ENCODE data around the gene SLC2A10.

The SLC2A10 gene

GRCh38 chr20:46704714-46705377, 4.6 kb upstream of the SLC2A10 start:
- TF ChIP-seq ZNF274 (IDR thresholded peaks at IDR 0.05; ENCODE audit: low read depth, low read length) = no peak

DNA sequence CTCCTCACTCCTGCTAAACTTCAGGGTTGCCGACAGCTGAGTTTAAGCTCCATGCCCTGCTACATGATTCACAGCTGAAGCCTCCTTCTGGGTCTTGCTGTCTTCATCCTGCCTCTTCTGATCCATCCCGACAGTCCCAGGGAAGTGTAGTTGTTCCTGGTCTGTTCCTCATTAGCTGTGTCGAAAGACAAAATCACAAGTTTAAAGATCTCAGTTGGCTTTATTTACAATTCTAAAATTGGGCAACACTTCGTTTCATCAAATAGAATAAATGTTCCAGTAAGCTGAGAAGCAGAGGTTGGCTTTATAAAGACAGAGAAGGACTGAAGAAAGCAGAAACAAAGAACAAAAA, 4.1 kb upstream of the SLC2A10 start:
- no peak overlapping the region for H3K4me3 ChIP-seq (ENCODE audit: low read length)
- no peak for TF ChIP-seq ZNF274 (IDR thresholded peaks at IDR 0.05; ENCODE audit: low read depth, low read length)

More at GRCh38 chr20:46704714-46705377, 4.6 kb upstream of the SLC2A10 start:
- H3K4me3 ChIP-seq (ENCODE audit: low read length) = no peak overlapping the region

DNA sequence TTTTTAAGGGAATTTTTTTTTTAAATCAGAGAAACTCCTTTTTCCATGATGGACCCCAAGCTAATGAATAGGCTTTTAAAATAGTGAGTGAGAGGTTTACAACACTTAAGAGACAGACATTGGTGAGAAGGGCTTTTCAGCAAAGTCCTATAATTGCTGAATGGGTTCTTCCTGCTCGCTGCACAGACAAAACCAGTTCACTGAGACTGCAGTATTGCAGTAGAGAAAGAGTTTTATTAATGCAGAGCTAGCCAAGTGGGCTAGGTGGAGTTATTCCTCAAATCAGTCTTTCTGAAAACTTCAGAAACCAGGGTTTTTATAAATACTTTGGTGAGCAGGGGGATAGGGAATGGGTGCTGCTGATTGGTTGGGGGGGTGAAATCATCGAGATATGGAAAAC, 3.2 kb upstream of the SLC2A10 start:
- no peak for TF ChIP-seq ZNF274 (IDR thresholded peaks at IDR 0.05; ENCODE audit: low read depth, low read length)
- H3K4me3 ChIP-seq (ENCODE audit: low read length) = no peak overlapping the region

GRCh38 chr20:46708172-46708860, 1.1 kb upstream of the SLC2A10 start:
- no peak overlapping the region for H3K4me3 ChIP-seq (ENCODE audit: low read length)
- TF ChIP-seq ZNF274 (IDR thresholded peaks at IDR 0.05; ENCODE audit: low read depth, low read length) = no peak

- TF ChIP-seq ZNF274 (IDR thresholded peaks at IDR 0.05; ENCODE audit: low read depth, low read length) = no peak
- no peak overlapping the region for H3K4me3 ChIP-seq (ENCODE audit: low read length)
Measured at GRCh38 chr20:46709055-46709458, 392 bp upstream of the SLC2A10 start.

DNA sequence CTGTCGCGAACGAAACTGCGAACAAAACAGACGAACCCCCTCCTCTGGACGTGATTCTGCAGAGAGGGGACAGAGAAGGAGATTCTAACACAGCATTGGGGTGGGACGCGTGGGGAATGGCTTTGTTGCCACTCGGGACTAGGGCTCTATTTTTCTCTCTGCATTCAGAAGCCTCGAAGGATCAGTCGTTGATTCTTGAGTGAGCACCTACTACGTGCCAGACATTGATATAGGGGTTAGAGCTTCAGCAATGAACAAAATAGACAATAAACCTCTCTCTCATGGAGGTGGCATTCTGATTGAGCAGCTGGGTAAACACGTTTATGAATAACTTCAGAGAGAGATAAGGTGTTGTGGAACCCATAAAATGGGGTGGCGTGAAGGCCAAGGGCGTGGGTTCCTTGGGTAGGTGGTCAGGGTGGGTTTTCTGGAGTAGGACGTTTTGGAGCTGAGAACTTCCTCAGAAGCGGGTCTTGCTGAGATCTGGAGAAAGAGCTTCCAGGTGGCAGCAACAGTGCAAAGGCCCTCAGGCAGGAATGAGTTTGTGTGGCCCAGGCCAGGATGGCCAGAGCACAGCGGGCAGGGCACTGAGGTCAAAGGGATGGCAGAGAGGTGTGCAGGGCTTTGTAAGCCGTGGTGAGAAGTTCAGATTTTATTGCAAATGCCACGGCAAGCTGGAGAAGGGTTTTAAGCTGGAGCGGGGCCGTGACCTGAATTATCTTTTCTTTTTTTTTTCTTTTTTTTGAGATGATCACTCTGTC, 884 bp downstream of the SLC2A10 start:
- no peak for TF ChIP-seq ZNF274 (IDR thresholded peaks at IDR 0.05; ENCODE audit: low read depth, low read length)
- no peak overlapping the region; the same call in 1 of the 2 replicates for H3K4me3 ChIP-seq (ENCODE audit: low read length)

GRCh38 chr20:46712056-46712636, 2.7 kb downstream of the SLC2A10 start:
- no peak for TF ChIP-seq ZNF274 (IDR thresholded peaks at IDR 0.05; ENCODE audit: low read depth, low read length)
- H3K4me3 ChIP-seq (ENCODE audit: low read length) = no peak overlapping the region

GRCh38 chr20:46713957-46714834, 4.7 kb downstream of the SLC2A10 start:
- no peak overlapping the region for H3K4me3 ChIP-seq (ENCODE audit: low read length)
- TF ChIP-seq ZNF274 (IDR thresholded peaks at IDR 0.05; ENCODE audit: low read depth, low read length) = no peak

GRCh38 chr20:46715292-46715756, 5.9 kb downstream of the SLC2A10 start:
- H3K4me3 ChIP-seq (ENCODE audit: low read length) = no peak overlapping the region
- no peak for TF ChIP-seq ZNF274 (IDR thresholded peaks at IDR 0.05; ENCODE audit: low read depth, low read length)

DNA sequence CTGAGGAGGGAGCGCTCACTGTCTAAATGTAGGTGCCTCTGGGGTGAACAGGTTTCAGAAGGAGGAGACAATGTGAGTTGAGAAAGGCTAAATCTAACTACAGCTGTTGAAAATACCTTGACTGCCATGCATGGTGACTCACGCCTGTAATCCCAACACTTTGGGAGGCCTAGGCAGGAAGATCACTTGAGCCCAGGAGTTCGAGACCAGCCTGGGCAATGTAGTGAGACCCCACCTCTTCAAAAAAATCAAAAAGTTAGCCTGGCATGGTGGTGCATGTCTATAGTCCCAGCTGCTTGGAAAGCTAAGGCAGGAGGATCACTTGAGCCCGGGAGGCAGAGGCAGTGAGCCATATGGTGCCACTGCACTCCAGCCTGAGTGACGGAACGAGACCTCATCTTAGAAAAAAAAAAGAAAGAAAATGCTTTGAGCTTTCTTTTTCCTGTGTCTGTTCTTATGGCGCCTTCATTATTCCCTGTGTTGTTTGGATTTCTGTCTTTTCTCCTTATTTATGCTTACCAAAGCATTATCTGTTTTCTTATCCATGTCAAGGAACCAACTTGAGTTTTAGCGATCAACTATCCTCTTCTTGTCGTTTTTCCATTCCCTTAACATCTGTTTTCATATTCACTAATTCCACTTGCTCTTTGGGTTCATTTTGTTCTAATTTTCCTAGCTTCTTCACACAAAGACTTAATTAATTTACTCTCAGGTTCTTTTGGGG, 8.5 kb downstream of the SLC2A10 start:
- H3K4me3 ChIP-seq (ENCODE audit: low read length) = no peak overlapping the region
- TF ChIP-seq ZNF274 (IDR thresholded peaks at IDR 0.05; ENCODE audit: low read depth, low read length) = no peak

GRCh38 chr20:46720019-46720418, 10.6 kb downstream of the SLC2A10 start:
- no peak for TF ChIP-seq ZNF274 (IDR thresholded peaks at IDR 0.05; ENCODE audit: low read depth, low read length)
- H3K4me3 ChIP-seq (ENCODE audit: low read length) = no peak overlapping the region

DNA sequence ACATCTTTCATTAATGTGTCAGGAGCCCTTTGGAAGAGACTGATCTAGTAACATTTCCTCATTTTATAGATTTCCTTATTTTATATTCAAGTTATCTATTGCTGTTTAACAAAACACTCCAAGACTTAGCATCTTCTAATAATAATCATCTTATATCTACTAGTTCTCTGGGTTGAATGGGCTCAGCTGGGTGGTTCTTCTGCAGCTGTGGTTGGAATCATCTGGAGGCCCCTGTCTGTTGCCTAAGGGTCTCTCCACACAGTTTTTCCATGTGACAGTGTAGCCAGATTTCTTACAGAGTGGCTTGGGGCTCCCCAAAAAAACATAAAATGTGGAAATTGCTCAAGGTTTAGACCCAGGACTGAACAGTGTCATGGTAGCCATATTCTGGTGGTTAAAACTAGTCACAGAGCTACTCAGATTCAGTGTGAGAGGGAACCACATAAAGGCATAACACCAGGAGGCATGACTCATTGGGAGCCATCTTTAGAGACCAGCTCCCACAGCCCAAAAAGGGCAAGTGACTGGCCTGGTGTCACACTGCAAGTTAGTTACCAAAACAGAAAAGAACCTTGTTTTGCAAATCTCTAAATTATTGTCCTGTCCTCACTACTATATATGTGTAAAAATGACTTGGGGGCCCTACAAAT, 11.5 kb downstream of the SLC2A10 start:
- H3K4me3 ChIP-seq (ENCODE audit: low read length) = no peak overlapping the region
- TF ChIP-seq ZNF274 (IDR thresholded peaks at IDR 0.05; ENCODE audit: low read depth, low read length) = no peak

Measured in GM08714 (cell line).